ENCODE results near the gene FRMD4A.
"Not testable (repeated sequence)": the region's sequence is repeated elsewhere in the genome, so short reads cannot be mapped to it uniquely, and the experiment has no call there.

FRMD4A gene

GRCh38 chr10:13970236-13970956 lies 360.3 kb downstream of the FRMD4A start:
- DNase-seq = no peak

DNA sequence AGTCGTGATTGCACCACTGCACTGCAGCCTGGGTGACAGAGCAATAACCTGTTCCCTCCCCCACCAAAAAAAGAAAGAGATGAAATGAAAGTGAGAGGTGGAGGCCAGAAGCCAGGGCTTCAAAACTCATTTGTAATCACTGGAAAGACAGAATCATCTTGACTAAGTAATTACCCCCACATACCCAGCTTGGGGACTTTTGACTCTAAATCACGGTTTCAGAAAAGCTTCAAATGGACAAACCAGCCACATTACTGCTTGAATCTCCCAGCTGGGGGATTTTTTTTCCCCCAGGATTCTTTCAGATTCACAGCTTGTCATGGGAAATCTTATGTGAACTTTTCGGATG lies 361.0 kb downstream of the FRMD4A start:
- DNase-seq = no peak

DNA sequence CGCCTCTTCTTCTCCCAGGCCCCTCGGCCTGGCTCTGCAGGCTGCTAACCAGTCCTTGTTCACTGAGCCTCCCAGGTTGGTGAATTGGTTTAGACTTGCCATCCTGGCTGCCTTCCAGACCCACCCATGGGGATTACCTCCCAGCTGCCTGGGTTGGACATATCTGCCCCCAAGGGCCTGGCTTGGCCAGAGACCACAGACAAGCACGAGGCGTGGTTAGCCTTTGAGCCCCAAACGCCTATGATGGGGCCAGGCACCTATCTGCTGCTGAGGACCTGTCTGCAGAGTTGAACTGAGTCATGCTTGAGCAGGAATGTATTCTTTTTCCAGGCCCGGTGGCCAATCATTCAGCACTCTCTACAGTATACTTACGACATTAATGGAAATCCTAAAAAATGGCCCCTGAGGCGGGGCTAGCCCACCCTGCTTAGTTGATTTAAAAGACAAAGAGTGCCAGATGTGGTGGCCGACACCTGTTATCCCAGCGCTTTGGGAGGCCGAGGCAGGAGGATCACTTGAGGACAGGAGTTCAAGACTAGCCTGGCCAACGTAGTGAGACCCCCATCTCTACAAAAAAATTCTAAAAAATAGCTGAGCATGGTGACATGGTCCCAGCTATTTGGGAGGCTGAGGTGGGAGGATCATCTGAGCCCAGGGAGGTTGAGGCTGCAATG lies 361.5 kb downstream of the FRMD4A start:
- DNase-seq = no peak

DNA sequence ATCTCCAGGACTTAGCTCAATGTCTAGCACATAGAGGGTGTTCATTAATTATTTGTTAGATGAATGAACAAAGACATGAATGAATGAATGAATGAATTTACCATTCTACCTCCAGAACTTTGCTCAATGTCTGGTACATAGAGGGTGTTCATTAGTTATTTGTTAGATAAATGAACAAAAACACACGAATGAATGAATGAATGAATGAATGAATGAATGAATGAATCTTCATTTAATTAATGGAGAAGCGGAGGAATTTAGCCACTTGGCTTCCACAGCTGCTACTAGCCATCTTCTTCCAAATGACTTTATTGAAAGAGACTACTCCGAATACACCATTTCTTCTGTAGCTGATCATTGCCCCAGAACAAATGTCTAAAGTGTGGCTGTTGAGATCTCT lies 368.9 kb downstream of the FRMD4A start:
- DNase-seq = no peak

DNA sequence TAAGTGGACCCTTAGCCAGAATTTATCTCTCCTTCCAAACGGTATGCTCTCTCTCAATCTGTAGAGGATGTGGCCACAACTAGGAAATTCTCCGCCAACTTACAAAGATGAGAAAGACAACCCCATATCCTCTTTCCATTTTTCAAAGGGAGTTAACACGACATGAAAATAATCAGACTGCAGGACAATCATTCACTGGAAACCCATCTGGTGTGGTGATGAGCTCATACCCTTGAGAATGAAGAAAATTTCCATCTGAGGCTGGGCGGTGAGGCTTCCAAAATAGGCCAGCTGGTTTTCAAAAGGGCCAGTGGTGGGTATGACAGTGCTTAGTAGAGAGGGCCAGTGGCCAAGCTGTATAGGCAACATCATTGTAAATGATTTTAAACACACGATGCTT lies 369.6 kb downstream of the FRMD4A start:
- DNase-seq = no peak

GRCh38 chr10:13960603-13961002 lies 370.1 kb downstream of the FRMD4A start:
- DNase-seq = no peak

GRCh38 chr10:13959443-13960359 lies 371.0 kb downstream of the FRMD4A start:
- no peak for DNase-seq

GRCh38 chr10:13957856-13958255 lies 372.9 kb downstream of the FRMD4A start:
- no peak for DNase-seq

DNA sequence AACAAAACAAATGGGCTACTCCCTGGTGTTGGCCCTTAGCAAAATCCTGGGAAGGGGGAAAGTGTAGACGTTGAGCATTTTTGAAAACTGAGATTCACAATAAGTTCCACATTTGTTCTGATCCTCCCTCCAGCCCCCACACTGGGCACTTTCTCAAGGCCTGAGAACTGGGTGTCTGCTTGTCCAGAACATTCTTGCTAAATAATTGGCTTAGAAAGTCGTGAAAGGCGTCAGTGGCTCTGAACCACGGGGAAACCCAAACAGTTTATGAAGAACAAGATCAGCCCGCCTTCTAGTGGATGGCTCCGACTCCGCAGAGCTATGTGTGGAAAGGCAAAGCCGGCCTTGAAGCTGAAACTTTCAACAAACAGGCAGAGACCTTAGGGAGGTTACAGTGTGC lies 373.9 kb downstream of the FRMD4A start:
- DNase-seq = no peak

DNA sequence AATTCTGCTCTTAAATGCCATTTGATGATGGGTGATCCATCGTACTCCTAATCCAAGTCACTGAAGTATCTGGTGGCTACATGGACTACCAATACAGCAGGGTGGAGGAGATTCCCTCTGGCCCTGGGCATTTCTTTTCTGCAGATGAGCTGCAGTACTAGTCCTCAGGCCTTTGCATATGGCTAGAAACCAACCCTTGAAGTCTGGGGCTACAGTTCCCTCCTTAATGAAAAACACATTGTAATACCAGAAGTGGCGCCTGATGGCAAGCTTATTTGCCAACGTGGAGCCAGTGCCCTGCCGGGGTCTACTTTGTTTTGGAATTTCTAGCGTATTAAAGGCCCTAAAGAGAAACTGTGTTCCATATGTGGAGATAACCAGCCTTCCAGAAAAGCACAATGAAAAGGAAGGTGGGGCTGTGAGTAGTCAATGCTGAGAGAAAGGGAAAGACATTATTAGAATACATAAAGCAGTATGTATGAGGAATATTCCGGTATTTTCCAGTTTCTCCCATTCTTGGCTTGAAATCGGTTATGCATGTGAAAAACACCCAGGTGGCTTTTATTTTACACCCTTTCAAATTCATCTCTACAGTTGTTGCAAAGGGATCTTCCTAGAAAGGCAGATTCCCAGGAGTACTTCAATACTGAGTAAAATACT lies 375.2 kb downstream of the FRMD4A start:
- DNase-seq = no peak

GRCh38 chr10:13954195-13954594 lies 376.5 kb downstream of the FRMD4A start:
- not testable (repeated sequence) for DNase-seq

DNA sequence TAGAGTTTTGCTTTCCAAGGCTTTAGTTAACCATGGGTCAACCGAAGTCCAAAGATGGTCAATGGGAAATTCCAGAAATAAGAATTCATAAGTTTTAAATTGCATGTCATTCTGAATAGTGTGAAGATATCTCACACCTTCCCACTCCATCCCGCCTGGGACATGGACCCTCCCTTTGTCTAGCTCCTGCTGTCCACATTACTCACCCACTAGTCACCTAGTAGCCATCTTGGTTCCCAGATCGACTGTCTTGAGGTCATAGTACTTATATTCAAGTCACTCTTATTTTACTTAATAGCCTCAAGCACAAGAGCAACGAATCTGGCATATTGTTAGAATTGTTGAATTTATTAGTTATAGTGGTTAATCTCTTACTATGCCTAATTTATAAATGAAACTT lies 377.4 kb downstream of the FRMD4A start:
- no peak for DNase-seq

DNA sequence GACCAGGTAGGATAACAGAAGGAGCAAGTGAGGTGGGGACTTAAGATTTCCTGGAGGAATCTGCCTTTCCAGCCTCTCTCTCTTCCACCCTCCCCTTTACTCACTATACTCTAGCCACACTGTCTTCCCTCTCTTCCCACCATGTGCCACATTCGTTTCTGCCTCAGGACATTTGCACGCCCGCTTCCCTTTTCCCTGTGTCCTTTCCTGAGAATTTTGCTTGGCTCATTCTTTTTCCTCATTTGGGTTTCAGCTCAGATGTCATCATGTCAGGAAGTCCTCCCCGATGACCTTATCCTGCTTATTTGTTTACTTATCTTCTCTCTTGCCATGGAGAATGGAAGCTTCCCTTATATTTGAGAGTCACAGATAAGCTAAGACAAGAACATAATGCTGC lies 380.2 kb downstream of the FRMD4A start:
- no peak for DNase-seq

- no peak for DNase-seq
Measured at GRCh38 chr10:13949844-13950542, 380.7 kb downstream of the FRMD4A start.

- DNase-seq = no peak
Measured at GRCh38 chr10:13946209-13946460, 384.6 kb downstream of the FRMD4A start.

- DNase-seq = no peak
Measured at GRCh38 chr10:13945390-13946208, 385.1 kb downstream of the FRMD4A start.

DNA sequence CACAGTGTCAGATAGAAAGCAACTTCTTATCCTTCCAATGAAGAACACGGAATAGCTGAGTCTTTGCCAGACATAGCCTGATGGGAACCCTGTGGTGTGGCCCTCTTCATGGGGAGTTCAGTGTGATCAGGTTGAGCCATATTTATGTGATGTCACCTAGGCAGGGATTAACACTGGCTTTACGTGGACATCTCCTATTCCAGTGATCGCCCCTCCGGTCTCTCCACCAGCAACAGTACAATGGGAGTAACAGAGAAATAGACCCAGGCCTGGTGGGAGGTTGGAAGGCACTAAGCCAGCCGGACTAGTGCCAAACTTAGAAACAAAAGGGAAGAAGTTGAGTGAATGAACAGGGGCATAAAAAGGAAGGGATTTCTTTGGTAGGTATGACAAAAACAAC lies 385.9 kb downstream of the FRMD4A start:
- DNase-seq = no peak

- peak; percentile 14 for DNase-seq
Measured at GRCh38 chr10:13943735-13944398, 386.9 kb downstream of the FRMD4A start.

DNA sequence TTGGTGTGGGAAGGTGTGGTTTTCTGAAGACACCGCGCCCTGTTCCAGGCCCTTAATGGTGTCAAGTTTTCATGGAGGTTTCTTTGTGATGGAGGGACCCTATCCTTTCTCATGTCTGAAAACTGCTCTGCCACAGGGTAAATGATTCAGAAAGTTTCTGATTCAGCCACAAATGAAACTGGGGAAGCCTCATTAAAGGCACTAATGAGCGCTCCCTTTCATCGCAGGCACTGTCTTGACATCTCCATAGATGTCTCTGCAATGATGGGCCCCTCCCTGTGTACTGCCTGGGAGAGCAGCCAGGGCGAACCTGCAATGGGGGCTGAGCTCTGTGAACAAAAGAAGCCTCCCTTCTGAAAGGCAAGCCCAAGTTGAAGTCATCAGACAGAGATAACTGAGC lies 388.7 kb downstream of the FRMD4A start:
- DNase-seq = no peak

- DNase-seq = no peak
Measured at GRCh38 chr10:13939391-13939790, 391.3 kb downstream of the FRMD4A start.

DNA sequence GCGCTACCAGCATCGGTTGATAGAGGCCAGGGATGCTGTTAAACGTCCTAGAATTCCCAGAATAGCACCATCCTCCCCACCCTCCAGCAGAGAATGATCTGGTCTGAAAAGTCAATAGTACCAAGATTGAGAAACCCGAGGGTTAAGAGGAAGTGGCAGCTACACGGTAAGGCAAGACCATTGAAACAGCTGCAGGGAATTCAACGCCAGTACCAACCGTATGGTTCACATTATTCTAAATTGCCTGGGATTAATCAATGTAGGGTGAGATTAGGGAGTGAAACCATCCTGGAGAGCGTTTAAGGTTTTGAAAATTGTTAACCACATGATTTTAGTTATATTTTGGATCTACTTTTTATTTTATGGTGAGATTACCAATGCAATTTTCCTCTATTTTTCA lies 391.8 kb downstream of the FRMD4A start:
- no peak for DNase-seq
